ENCODE data around the gene RPL9.

- TF ChIP-seq ZNF274 (IDR thresholded peaks at IDR 0.05; ENCODE audit: low read depth, low read length) (no peak), YY1 (IDR thresholded peaks at IDR 0.05; ENCODE audit: insufficient read depth, insufficient read length) (no peak)
These were observed 17.1 kb downstream of the RPL9 start for GRCh38 chr4:39441593-39441992.

All from NT2/D1 (cell line).